Spleen (tissue), 13 donors: ENCODE data around the gene PLRG1. TPM values are rescaled to one million over a fixed set of nuclear protein-coding genes. Genes with fewer than 3 reads are reported as not detected.
A peak's percentile ranks its signal among the peaks of the same experiment; 100 is the strongest.
"Not testable (repeated sequence)": the region's sequence is repeated elsewhere in the genome, so short reads cannot be mapped to it uniquely, and the experiment has no call there.

Experiments used
- DNase-seq: peaks from one replicate; pipeline ENCODE4 v3.0.0-alpha.2; 2020
- H3K27ac ChIP-seq, 8 donors: fragments of 200-600 bp; sonication (generic) in 7 of 8; 1 replicate in 4 of 8; 2 replicates in 4 of 8; pipeline versions ENCODE4 v1.5.0 to v1.8.0; 2016 to 2021; ENCODE audit warnings: inconsistent platforms in 4 of 8, mild to moderate bottlenecking in 4 of 8, moderate library complexity in 1 of 8
- H3K27me3 ChIP-seq, 7 donors: fragments of 200-600 bp; sonication (generic) in 6 of 7; replicated peaks in 1 of 7; 1 replicate in 4 of 7; 2 replicates in 3 of 7; pipeline versions ENCODE4 v1.5.0 to v1.8.0; 2016 to 2021; ENCODE audit warnings: inconsistent platforms in 3 of 7, mild to moderate bottlenecking in 1 of 7
- H3K36me3 ChIP-seq, 6 donors: fragments of 200-600 bp; sonication (generic) in 5 of 6; 1 replicate in 4 of 6; 2 replicates in 2 of 6; pipeline versions ENCODE4 v1.5.0 to v1.8.0; 2016 to 2021; ENCODE audit warnings: inconsistent platforms in 2 of 6
- H3K4me1 ChIP-seq, 6 donors: fragments of 200-600 bp; sonication (generic) in 5 of 6; 1 replicate in 3 of 6; 2 replicates in 3 of 6; pipeline versions ENCODE4 v1.5.0 to v1.8.0; 2016 to 2021; ENCODE audit warnings: inconsistent platforms in 3 of 6
- H3K4me3 ChIP-seq, 8 donors: fragments of 200-600 bp; sonication (generic) in 7 of 8; 1 replicate in 4 of 8; 2 replicates in 4 of 8; pipeline versions ENCODE4 v1.5.0 to v1.8.0; 2016 to 2021; ENCODE audit warnings: inconsistent platforms in 4 of 8, mild to moderate bottlenecking in 4 of 8, moderate library complexity in 2 of 8
- H3K9me3 ChIP-seq, 8 donors: fragments of 200-600 bp; sonication (generic) in 7 of 8; 1 replicate in 4 of 8; 2 replicates in 4 of 8; pipeline versions ENCODE4 v1.5.0 to v1.8.0; 2016 to 2021; ENCODE audit warnings: inconsistent platforms in 4 of 8
- CTCF ChIP-seq, 11 experiments: fragments of 200-600 bp in 7 of 11; fragments of 450-650 bp in 4 of 11; sonication (generic) in 4 of 11; IDR thresholded peaks in 8 of 11; conservative IDR thresholded peaks in 3 of 11; 1 replicate in 7 of 11; 2 replicates in 4 of 11; pipeline versions ENCODE4 v1.4.0 to v1.8.0; 2016 to 2021; ENCODE audit warnings: antibody characterized with exemption in 11 of 11, inconsistent platforms in 4 of 11, mild to moderate bottlenecking in 1 of 11
- POLR2A ChIP-seq, 3 donors: fragments of 450-650 bp; IDR thresholded peaks; one replicate each; pipeline ENCODE4 v1.5.1; 2017; ENCODE audit warnings: antibody characterized with exemption in 3 of 3, mild to moderate bottlenecking in 1 of 3
- POLR2AphosphoS5 ChIP-seq, 3 donors: sonication (generic); formaldehyde crosslinking; IDR thresholded peaks; one replicate each; pipeline ENCODE4 v1.5.1; 2017; ENCODE audit warnings: antibody characterized with exemption in 3 of 3
- WGBS, 5 donors: extraction: QIAGEN DNeasy Blood & Tissue Kit in 3 of 5; methylation state at CpG; one replicate each; pipeline versions ENCODE4 v1.1.5 to v1.1.7; 2013 to 2018; 5-methylcytosine and 5-hydroxymethylcytosine counted together
- intact Hi-C: fragments of 100-400 bp; cut with DNase I; formaldehyde crosslinking; loops from one replicate; pipeline ENCODE4 v1.15.0; 2023; ENCODE audit warnings: low total_unique reads
- long read RNA-seq, 2 donors: transcript quantifications; one replicate each; lab custom pipeline, GENCODE V29; 2026
- polyA plus RNA-seq, 3 donors: library from polyadenylated mRNA; stranded (reverse); fragments of 200-250 nt; gene quantifications; one replicate each; pipeline ENCODE4 v1.2.1, GENCODE V29; 2013
- total RNA-seq, 7 donors: library from RNA; depleted of rRNA in 3 of 7; stranded (reverse); fragments of >200 nt in 3 of 7; fragmentation: NEBNext Ultra II Directional in 4 of 7; extraction: Animal tissue kit (Norgen Biotek cat#: 25700) in 4 of 7; gene quantifications; one replicate each; pipeline versions ENCODE4 v1.1.0 to v1.2.1, GENCODE V29; 2016 to 2021
- donor health status: healthy with polysubstance abuse.
- donor health status: DM: no; HTN: no; CAD: no; lungs with moderate emphysema.
- donor health status: DM: no; HTN: no; CAD: no.
- donor health status: Bipolar disorder and iron deficiency.
- donor health status: healthy.
- donor health status: DM: no; HTN: no; CAD: no.
- donor health status: DM: yes; HTN: yes; CAD: no.

The PLRG1 gene
- total RNA-seq, result 10 to 100 TPM; 38.6 to 66.2 (median 58.7) TPM
- polyA plus RNA-seq, result 10 to 100 TPM; 37.8 to 44.2 (median 44.0) TPM
- long read RNA-seq, donor 1, transcript PLRG1-202 (15 exons, 3,351 nt), result major isoform, 7 of 19 reads
- long read RNA-seq, donor 1, partial matches to known transcripts, result 8 of 19 reads
- long read RNA-seq, donor 1, other reads (novel, unspliced or antisense), result 0 of 19 reads
- long read RNA-seq, donor 2, transcript PLRG1-202 (15 exons, 3,351 nt), result major isoform, 14 of 25 reads
- long read RNA-seq, donor 2, partial matches to known transcripts, result 8 of 25 reads
- long read RNA-seq, donor 2, other reads (novel, unspliced or antisense), result 0 of 25 reads

GRCh38 chr4:154549894-154550790 lies at the start of gene PLRG1:
Gene PLRG1, minus strand, starts transcription at chr4:154550400. Its CDS starts 92 bp downstream, at chr4:154550308.
- TF ChIP-seq CTCF (IDR thresholded peaks at IDR 0.05 in 8 of 11, conservative IDR thresholded peaks at IDR 0.05 in 3 of 11), result peak in 10 of 11 experiments; percentile 34 to 73 (median 61)
- peak in 1 of 3 donors; percentile 38 for TF ChIP-seq POLR2A (IDR thresholded peaks at IDR 0.05)
- TF ChIP-seq POLR2AphosphoS5 (IDR thresholded peaks at IDR 0.05), result peak; percentile 94 to 95 (median 95)
- H3K4me3 ChIP-seq, result peak within 1 kb of the TSS; percentile 63 to 84 (median 78)
- H3K36me3 ChIP-seq, result peaks cover 0 to 33% (median 26%) of the 10 kb centered on the region in 6 donors
- no peaks in the 10 kb centered on the region for H3K27me3 ChIP-seq
- intact Hi-C loops, result loop anchor here (5.0 to 10.0 kb wide), 2 partner anchors 227 to 815 kb away; no protein-coding TSS in a partner anchor
- peak; percentile 99 for DNase-seq
- H3K27ac ChIP-seq, result peak within 1 kb of the TSS; percentile 64 to 89 (median 80)
- H3K9me3 ChIP-seq, result no peaks in the 10 kb centered on the region
- H3K4me1 ChIP-seq, result peaks cover 10 to 45% (median 34%) of the 10 kb centered on the region in 6 donors
- 0 to 2% (median 1%) methylated on average over 42 to 51 of the region's 51 CpGs for WGBS, 5 donors

- WGBS, 5 donors, result 72 to 87% (median 82%) methylated on average over 7 of the region's 7 CpGs
- H3K27me3 ChIP-seq, result peaks cover 0 to 14% (median 0%) of the 10 kb centered on the region in 7 donors
- no peak overlapping the region for H3K4me3 ChIP-seq
- H3K27ac ChIP-seq, result no peak overlapping the region
- no peaks in the 10 kb centered on the region for H3K36me3 ChIP-seq
- TF ChIP-seq POLR2A (IDR thresholded peaks at IDR 0.05), result no peak
- TF ChIP-seq CTCF (IDR thresholded peaks at IDR 0.05 in 8 of 11, conservative IDR thresholded peaks at IDR 0.05 in 3 of 11), result no peak
- no peak for TF ChIP-seq POLR2AphosphoS5 (IDR thresholded peaks at IDR 0.05)
- no peaks in the 10 kb centered on the region for H3K9me3 ChIP-seq
- no peak for DNase-seq
- H3K4me1 ChIP-seq, result no peaks in the 10 kb centered on the region
- intact Hi-C loops, result no loop called here
These were observed 47.9 kb upstream of the PLRG1 start for GRCh38 chr4:154597798-154598774.

- not testable (repeated sequence) for H3K27ac ChIP-seq
These were observed 47.1 kb upstream of the PLRG1 start for GRCh38 chr4:154597281-154597680.

GRCh38 chr4:154595807-154596206 lies 45.6 kb upstream of the PLRG1 start:
- no peak overlapping the region for H3K4me3 ChIP-seq
- TF ChIP-seq POLR2A (IDR thresholded peaks at IDR 0.05) (no peak), POLR2AphosphoS5 (IDR thresholded peaks at IDR 0.05) (no peak), CTCF (IDR thresholded peaks at IDR 0.05 in 8 of 11, conservative IDR thresholded peaks at IDR 0.05 in 3 of 11) (no peak)
- H3K27ac ChIP-seq, result no peak overlapping the region
- no peaks in the 10 kb centered on the region for H3K9me3 ChIP-seq
- H3K4me1 ChIP-seq, result no peaks in the 10 kb centered on the region
- no peak for DNase-seq
- no peaks in the 10 kb centered on the region for H3K36me3 ChIP-seq
- intact Hi-C loops, result no loop called here
- peaks cover 0 to 18% (median 0%) of the 10 kb centered on the region in 7 donors for H3K27me3 ChIP-seq

More at GRCh38 chr4:154597281-154597680, 47.1 kb upstream of the PLRG1 start:
- H3K4me3 ChIP-seq, H3K9me3 ChIP-seq, H3K27me3 ChIP-seq, H3K36me3 ChIP-seq, H3K4me1 ChIP-seq, intact Hi-C loops, DNase-seq: not testable (repeated sequence)
- 88 to 93% (median 91%) methylated on average over 11 of the region's 11 CpGs for WGBS, 5 donors

- intact Hi-C loops, result not testable (repeated sequence)
- peaks cover 0 to 28% (median 0%) of the 10 kb centered on the region in 7 donors for H3K27me3 ChIP-seq
These were observed 44.1 kb upstream of the PLRG1 start for GRCh38 chr4:154594343-154594742.

More at GRCh38 chr4:154594343-154594742, 44.1 kb upstream of the PLRG1 start:
- not testable (repeated sequence) for H3K27ac ChIP-seq, H3K4me3 ChIP-seq, H3K9me3 ChIP-seq, H3K4me1 ChIP-seq, H3K36me3 ChIP-seq, DNase-seq
- 82 to 96% (median 89%) methylated on average over 3 of the region's 3 CpGs for WGBS, 5 donors
